DMS114 treated with DMSO at 0.1 percent for 48 hours (cell line): ENCODE measurements around the gene NCKAP5.

Experiments used
- DNase-seq: peaks from one replicate; lab custom pipeline; 2025; ENCODE audit not compliant: unreplicated experiment; lab: John Stamatoyannopoulos, UW

NCKAP5 gene

GRCh38 chr2:133303150-133303549 is 265.1 kb downstream of the NCKAP5 start:
- no peak for DNase-seq

- DNase-seq, result no peak
Measured at GRCh38 chr2:133296401-133296800, 271.9 kb downstream of the NCKAP5 start.

GRCh38 chr2:133293544-133294353 is 274.5 kb downstream of the NCKAP5 start:
- no peak for DNase-seq

GRCh38 chr2:133292259-133292658 is 276.0 kb downstream of the NCKAP5 start:
- DNase-seq, result no peak

- no peak for DNase-seq
Measured at GRCh38 chr2:133287709-133288108, 280.6 kb downstream of the NCKAP5 start.

- DNase-seq, result no peak
Measured at GRCh38 chr2:133286326-133286922, 281.8 kb downstream of the NCKAP5 start.

- DNase-seq, result no peak
Measured at GRCh38 chr2:133273031-133273430, 295.2 kb downstream of the NCKAP5 start.

- no peak for DNase-seq
Measured at GRCh38 chr2:133271105-133271504, 297.2 kb downstream of the NCKAP5 start.

GRCh38 chr2:133270550-133270949 is 297.7 kb downstream of the NCKAP5 start:
- no peak for DNase-seq

GRCh38 chr2:133266926-133267590 is 301.2 kb downstream of the NCKAP5 start:
- no peak for DNase-seq

GRCh38 chr2:133266041-133266925 is 302.0 kb downstream of the NCKAP5 start:
- DNase-seq, result no peak

- no peak for DNase-seq
Measured at GRCh38 chr2:133265432-133265949, 302.8 kb downstream of the NCKAP5 start.

- DNase-seq, result no peak
Measured at GRCh38 chr2:133264989-133265401, 303.3 kb downstream of the NCKAP5 start.

GRCh38 chr2:133262893-133263292 is 305.4 kb downstream of the NCKAP5 start:
- no peak for DNase-seq

GRCh38 chr2:133255360-133255759 is 312.9 kb downstream of the NCKAP5 start:
- DNase-seq, result no peak

GRCh38 chr2:133253793-133254192 is 314.5 kb downstream of the NCKAP5 start:
- no peak for DNase-seq

GRCh38 chr2:133252780-133253355 is 315.4 kb downstream of the NCKAP5 start:
- DNase-seq, result no peak

GRCh38 chr2:133249362-133249761 is 318.9 kb downstream of the NCKAP5 start:
- DNase-seq, result no peak

GRCh38 chr2:133248264-133248663 is 320.0 kb downstream of the NCKAP5 start:
- DNase-seq, result no peak

GRCh38 chr2:133247631-133248030 is 320.6 kb downstream of the NCKAP5 start:
- no peak for DNase-seq

- no peak for DNase-seq
Measured at GRCh38 chr2:133241224-133241571, 327.1 kb downstream of the NCKAP5 start.
